ENCODE measurements around the gene NAXE. TPM values are rescaled to one million over a fixed set of nuclear protein-coding genes. Genes with fewer than 3 reads are reported as not detected.

Gene NAXE
- polyA plus RNA-seq, 3 donors from 2014 or later: 141 to 239 (median 202) TPM

- Mint-ChIP-seq H3K4me3 (peak within 1 kb of the TSS; percentile 48 to 70 (median 59)), H3K4me1 (peaks cover 15 to 25% of the 10 kb centered on the region in 2 donors), H3K27ac (no peak within 1 kb of the TSS), H3K36me3 (no peaks in the 10 kb centered on the region), H3K27me3 (ENCODE audit: low read depth in 3 of 3) (peaks cover 20 to 38% (median 34%) of the 10 kb centered on the region in 3 donors), H3K9me3 (no peaks in the 10 kb centered on the region)
- DNase-seq: no peak
Observed at GRCh38 chr1:156641761-156642264, 50.2 kb downstream of the NAXE start, which contains the start of gene BCAN. Gene BCAN (plus strand): TSS chr1:156642117. CDS start chr1:156646055, 3,938 bp downstream.

GRCh38 chr1:156642265-156643048 is 50.9 kb downstream of the NAXE start:
- H3K27me3 Mint-ChIP-seq (ENCODE audit: low read depth in 3 of 3): peaks cover 20 to 38% (median 34%) of the 10 kb centered on the region in 3 donors
- H3K27ac Mint-ChIP-seq: no peak overlapping the region
- peak overlapping the region in 4 of 5 donors; percentile 55 to 70 (median 60) for H3K4me3 Mint-ChIP-seq
- H3K36me3 Mint-ChIP-seq: no peaks in the 10 kb centered on the region
- H3K9me3 Mint-ChIP-seq: no peaks in the 10 kb centered on the region
- H3K4me1 Mint-ChIP-seq: peaks cover 15 to 25% of the 10 kb centered on the region in 2 donors
- DNase-seq: no peak

DNA sequence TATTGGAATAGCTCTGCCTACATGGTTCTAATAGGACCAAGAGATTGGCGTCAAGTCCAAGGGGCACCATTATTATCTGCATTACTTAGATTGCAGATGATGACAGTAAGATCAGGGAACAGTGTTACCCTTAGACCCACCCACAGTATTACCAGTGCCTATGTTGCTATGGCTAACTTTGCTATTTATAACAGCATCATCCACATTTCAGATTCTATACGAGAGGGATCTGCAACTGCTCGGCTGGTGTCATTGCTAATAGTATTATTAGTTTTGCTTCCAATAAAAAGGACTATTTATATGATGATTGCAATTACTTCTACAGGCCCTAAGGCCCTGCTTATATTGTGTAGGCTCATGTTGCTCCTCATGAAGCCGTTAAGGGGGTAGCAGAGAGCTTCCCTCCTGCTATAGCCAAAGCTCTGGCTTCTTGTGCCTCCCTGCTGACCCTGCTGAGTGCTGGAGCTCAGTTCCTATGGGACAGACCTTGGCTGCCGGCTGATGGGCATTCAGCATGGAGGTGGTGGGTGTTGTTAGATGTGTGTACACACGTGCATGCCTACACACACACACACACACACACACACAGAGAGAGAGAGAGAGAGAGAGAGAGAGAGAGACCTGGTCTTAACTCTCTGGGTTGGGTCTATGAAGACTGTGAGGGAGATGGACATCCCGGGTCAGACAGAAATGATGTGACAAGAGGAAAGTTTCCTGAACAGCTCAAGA is 51.6 kb downstream of the NAXE start:
- Mint-ChIP-seq H3K27me3 (ENCODE audit: low read depth in 3 of 3) (peaks cover 25 to 40% (median 35%) of the 10 kb centered on the region in 3 donors), H3K4me1 (peaks cover 15 to 25% of the 10 kb centered on the region in 2 donors), H3K9me3 (no peaks in the 10 kb centered on the region), H3K4me3 (peak overlapping the region in 2 of 5 donors; percentile 55 to 56), H3K36me3 (no peaks in the 10 kb centered on the region), H3K27ac (no peak overlapping the region)
- DNase-seq: no peak

DNA sequence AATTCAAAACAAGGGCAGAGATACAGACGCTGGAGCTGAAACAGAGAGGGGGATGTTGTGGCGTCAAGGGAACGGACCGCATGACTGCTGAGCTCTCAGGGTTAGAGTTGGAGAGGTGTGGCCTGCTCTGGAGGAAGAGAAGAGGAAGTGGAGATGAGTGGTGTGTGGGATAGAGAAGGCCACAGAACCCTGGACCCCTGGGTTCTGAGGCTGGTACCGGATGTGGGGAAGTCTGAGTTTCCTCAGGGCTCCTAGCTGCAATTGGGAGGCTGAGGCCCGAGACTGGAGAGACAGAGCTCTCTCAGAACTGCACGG is 52.2 kb downstream of the NAXE start:
- no peaks in the 10 kb centered on the region for H3K36me3 Mint-ChIP-seq
- H3K27me3 Mint-ChIP-seq (ENCODE audit: low read depth in 3 of 3): peaks cover 23 to 38% (median 35%) of the 10 kb centered on the region in 3 donors
- no peak for DNase-seq
- H3K4me3 Mint-ChIP-seq: peak overlapping the region in 1 of 5 donors; percentile 23
- peaks cover 15 to 25% of the 10 kb centered on the region in 2 donors for H3K4me1 Mint-ChIP-seq
- H3K9me3 Mint-ChIP-seq: no peaks in the 10 kb centered on the region
- H3K27ac Mint-ChIP-seq: no peak overlapping the region

Other genes with a start within 250 kb of the NAXE start
- gene RHBG, start 222.6 kb upstream of the NAXE start, polyA plus RNA-seq: not detected
- gene MEF2D, start 91.0 kb upstream of the NAXE start, polyA plus RNA-seq: 10 to 100 TPM in 1 of 3 donors, 1 to 10 TPM in 2; 5.0 to 22.8 (median 6.0) TPM
- gene IQGAP3, start 19.2 kb upstream of the NAXE start, polyA plus RNA-seq: not detected
- 1 to 10 TPM in 1 of 3 donors, under 1 TPM in 2; 0.40 to 1.1 (median 0.72) TPM for gene TTC24, start 12.1 kb upstream of the NAXE start, polyA plus RNA-seq
- gene GPATCH4, start 9.7 kb downstream of the NAXE start, polyA plus RNA-seq: 10 to 100 TPM in 2 of 3 donors, 1 to 10 TPM in 1; 7.7 to 42.2 (median 15.9) TPM
- gene HAPLN2, start 27.6 kb downstream of the NAXE start, polyA plus RNA-seq: not detected
- under 1 TPM in 1 of 3 donors, not detected in 2; 0.35 TPM for gene BCAN, start 50.3 kb downstream of the NAXE start, polyA plus RNA-seq
- not detected for gene NES, start 85.6 kb downstream of the NAXE start, polyA plus RNA-seq
- gene CRABP2, start 113.8 kb downstream of the NAXE start, polyA plus RNA-seq: not detected
- 1 to 10 TPM; 4.1 to 6.3 (median 4.4) TPM for gene METTL25B, start 136.7 kb downstream of the NAXE start, polyA plus RNA-seq
- 10 to 100 TPM in 2 of 3 donors, 1 to 10 TPM in 1; 9.3 to 34.1 (median 15.8) TPM for gene ISG20L2, start 137.0 kb downstream of the NAXE start, polyA plus RNA-seq
- gene MRPL24, start 149.3 kb downstream of the NAXE start, polyA plus RNA-seq: 100 to 1,000 TPM in 1 of 3 donors, 10 to 100 TPM in 2; 75.4 to 126 (median 88.2) TPM
- gene HDGF, start 159.9 kb downstream of the NAXE start, polyA plus RNA-seq: 10 to 100 TPM; 27.5 to 35.4 (median 32.4) TPM
- gene PRCC, start 175.8 kb downstream of the NAXE start, polyA plus RNA-seq: 10 to 100 TPM; 25.9 to 55.6 (median 32.8) TPM
- gene SH2D2A, start 225.1 kb downstream of the NAXE start, polyA plus RNA-seq: 100 to 1,000 TPM in 1 of 3 donors, 10 to 100 TPM in 2; 76.4 to 139 (median 84.1) TPM

Measured in immature natural killer cell (primary cell).